H1 (cell line): ENCODE data around the gene MXD3. TPM values are rescaled to one million over a fixed set of nuclear protein-coding genes. Genes with fewer than 3 reads are reported as not detected.

Source experiments
- CTBP2 ChIP-seq: IDR thresholded peaks from 2 replicates; pipeline ENCODE4 v1.7.0; 2011; ENCODE audit warnings: borderline replicate concordance, mild to moderate bottlenecking, moderate library complexity, mixed read lengths, low read length; ENCODE audit not compliant: insufficient read depth, insufficient read length
- polyA plus RNA-seq, 7 experiments: library from polyadenylated mRNA; depleted of rRNA in 3 of 7; stranded (reverse) in 5 of 7; unstranded in 2 of 7; fragments of >200 nt in 5 of 7; fragments of 200-250 nt in 2 of 7; gene quantifications; 1 replicate in 5 of 7; 2 replicates in 1 of 7; 4 replicates in 1 of 7; pipeline versions ENCODE4 v1.2.1 to v1.2.3, GENCODE V29; 2011 to 2013; ENCODE audit warnings: missing spikeins in 2 of 7, mixed read lengths in 2 of 7
- total RNA-seq: library from RNA; stranded (reverse); fragmentation: NEBNext Ultra II Directional; extraction: Animal tissue kit (Norgen Biotek cat#: 25700); gene quantifications from 2 replicates; pipeline ENCODE4 v1.2.1, GENCODE V29; 2021

MXD3 gene
- total and polyA plus RNA-seq, 2 of the 8 experiments (the other 6 are each of a cell fraction or from before 2014, with no cell fraction given): 6.5 to 7.7 TPM

DNA sequence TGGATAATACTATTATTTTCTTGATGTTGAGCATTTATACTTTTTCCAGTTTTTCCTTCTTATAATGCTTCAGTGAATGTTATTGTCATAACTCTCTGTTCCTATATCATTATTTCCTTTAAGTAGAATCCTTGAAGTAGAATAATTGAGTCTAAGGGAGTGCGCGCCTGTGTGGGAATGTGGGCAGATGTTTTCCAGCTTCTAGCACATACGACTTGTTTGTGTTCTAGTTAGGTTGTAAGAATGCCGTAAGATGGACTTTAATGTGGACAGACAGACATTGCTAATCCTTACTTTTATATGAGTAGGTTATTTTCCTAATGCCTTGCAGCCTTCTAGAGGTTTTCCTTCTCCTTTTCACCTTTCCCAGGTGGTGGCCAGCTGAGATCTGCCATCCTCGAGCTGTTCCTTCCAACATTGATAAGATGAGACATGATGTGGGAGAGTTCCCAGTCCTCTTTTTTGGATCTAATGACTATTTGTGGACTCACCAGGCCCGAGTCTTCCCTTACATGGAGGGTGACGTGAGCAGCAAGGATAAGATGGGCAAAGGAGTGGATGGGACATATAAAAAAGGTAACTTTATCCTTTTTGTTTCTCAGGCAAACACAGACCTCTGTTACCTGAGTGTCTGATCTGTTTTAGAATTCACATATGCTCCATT, 42.3 kb downstream of the MXD3 start (continued):
- no peak for TF ChIP-seq CTBP2
- TF ChIP-seq, all 59 proteins: peak for 0
